Measurements from ENCODE around the gene AKT2.

AKT2 gene

GRCh38 chr19:40298026-40298425, 12.9 kb upstream of the AKT2 start:
- DNase-seq: no peak

GRCh38 chr19:40294560-40294959, 9.4 kb upstream of the AKT2 start:
- no peak for DNase-seq

GRCh38 chr19:40286971-40287421, 1.9 kb upstream of the AKT2 start:
- no peak for DNase-seq

- no peak for DNase-seq
These were observed 1.3 kb upstream of the AKT2 start for GRCh38 chr19:40286235-40286970.

- peak; percentile 99 for DNase-seq
These were observed 449 bp upstream of the AKT2 start for GRCh38 chr19:40285353-40286234.

- DNase-seq: no peak
These were observed 969 bp downstream of the AKT2 start for GRCh38 chr19:40284251-40284500.

GRCh38 chr19:40283414-40284250, 1.5 kb downstream of the AKT2 start:
- DNase-seq: no peak

GRCh38 chr19:40282920-40283319, 2.2 kb downstream of the AKT2 start:
- DNase-seq: no peak

- no peak for DNase-seq
These were observed 3.0 kb downstream of the AKT2 start for GRCh38 chr19:40282209-40282580.

- DNase-seq: no peak
These were observed 3.5 kb downstream of the AKT2 start for GRCh38 chr19:40281381-40282208.

- DNase-seq: no peak
These were observed 4.4 kb downstream of the AKT2 start for GRCh38 chr19:40280608-40281221.

GRCh38 chr19:40279761-40280607, 5.2 kb downstream of the AKT2 start:
- no peak for DNase-seq

GRCh38 chr19:40279120-40279551, 6.0 kb downstream of the AKT2 start:
- DNase-seq: no peak

- DNase-seq: no peak
These were observed 6.6 kb downstream of the AKT2 start for GRCh38 chr19:40278361-40279035.

GRCh38 chr19:40277356-40278059, 7.6 kb downstream of the AKT2 start:
- no peak for DNase-seq

GRCh38 chr19:40274585-40275544, 10.3 kb downstream of the AKT2 start:
- DNase-seq: no peak

- no peak for DNase-seq
These were observed 11.4 kb downstream of the AKT2 start for GRCh38 chr19:40273469-40274360.

- DNase-seq: no peak
These were observed 12.9 kb downstream of the AKT2 start for GRCh38 chr19:40272261-40272660.

Measured in DMS153 (cell line).